Choroid plexus epithelial cell (primary cell): Measurements from ENCODE around the gene CTPS2.
"Not testable (repeated sequence)": the region's sequence is repeated elsewhere in the genome, so short reads cannot be mapped to it uniquely, and the experiment has no call there.

ENCODE experiments used
- DNase-seq: peaks from one replicate; pipeline ENCODE4 v3.0.0-alpha.2; 2010; ENCODE audit warnings: low read depth
- H3K4me3 ChIP-seq: 2 replicates; pipeline ENCODE4 v1.5.1; 2011; ENCODE audit warnings: low read depth, mild to moderate bottlenecking, control low read depth, low read length, moderate library complexity
- CTCF ChIP-seq: conservative IDR thresholded peaks from 2 replicates; pipeline ENCODE4 v1.5.1; 2011; ENCODE audit warnings: low read depth, mild to moderate bottlenecking, control low read depth, inconsistent platforms, low read length, moderate library complexity

The CTPS2 gene

GRCh38 chrX:16604337-16604736 lies 108.1 kb downstream of the CTPS2 start:
- DNase-seq = no peak
- H3K4me3 ChIP-seq = no peak overlapping the region
- no peak for TF ChIP-seq CTCF

GRCh38 chrX:16603822-16604221 lies 108.6 kb downstream of the CTPS2 start:
- no peak overlapping the region for H3K4me3 ChIP-seq
- DNase-seq = peak; percentile 23
- TF ChIP-seq CTCF = no peak

GRCh38 chrX:16603235-16603634 lies 109.2 kb downstream of the CTPS2 start:
- not testable (repeated sequence) for H3K4me3 ChIP-seq, DNase-seq

GRCh38 chrX:16601885-16602284 lies 110.6 kb downstream of the CTPS2 start:
- TF ChIP-seq CTCF = no peak
- no peak for DNase-seq
- H3K4me3 ChIP-seq = no peak overlapping the region

GRCh38 chrX:16594490-16594889 lies 118.0 kb downstream of the CTPS2 start:
- TF ChIP-seq CTCF = no peak
- no peak for DNase-seq
- no peak overlapping the region for H3K4me3 ChIP-seq

GRCh38 chrX:16593801-16594200 lies 118.7 kb downstream of the CTPS2 start:
- no peak overlapping the region for H3K4me3 ChIP-seq
- TF ChIP-seq CTCF = no peak
- no peak for DNase-seq

- peak; percentile 16 for DNase-seq
- no peak for TF ChIP-seq CTCF
Measured at GRCh38 chrX:16592194-16592770, 120.2 kb downstream of the CTPS2 start.

More at GRCh38 chrX:16592194-16592770, 120.2 kb downstream of the CTPS2 start:
- H3K4me3 ChIP-seq = no peak overlapping the region
